Activated B cell treated with CpG ODN at 0.5 μM for 24 hours (primary cell): Measurements from ENCODE around the gene PTPRT. TPM values are rescaled to one million over a fixed set of nuclear protein-coding genes. Genes with fewer than 3 reads are reported as not detected.

Source experiments
- ATAC-seq: fragments of 200-7000 bp; cut with Tn5 transposase; one replicate; pipeline ENCODE4 v1.10.0; 2021; ENCODE audit warnings: low read depth, mild to moderate bottlenecking, moderate library complexity
- CTCF ChIA-PET: fragments of 350-600 bp; sonication (Branson Sonifier 250); formaldehyde crosslinking; loops from one replicate; lab custom pipeline; 2021; ENCODE audit warnings: antibody characterized with exemption; lab: Charles Lee
- POLR2A ChIA-PET: fragments of 350-600 bp; sonication (Branson Sonifier 250); formaldehyde crosslinking; loops from one replicate; lab custom pipeline; 2021; ENCODE audit warnings: antibody characterized with exemption; lab: Charles Lee
- DNase-seq: peaks from one replicate; pipeline ENCODE4 v3.0.0; 2022
- H3K27ac Mint-ChIP-seq: one replicate; pipeline ENCODE4 v1.8.0; 2020; ENCODE audit warnings: mixed read lengths
- H3K27me3 Mint-ChIP-seq: one replicate; pipeline ENCODE4 v1.8.0; 2021; ENCODE audit warnings: mixed read lengths
- H3K36me3 Mint-ChIP-seq: one replicate; pipeline ENCODE4 v1.8.0; 2021; ENCODE audit warnings: low read depth, mixed read lengths
- H3K4me1 Mint-ChIP-seq: one replicate; pipeline ENCODE4 v1.8.0; 2021; ENCODE audit warnings: mixed read lengths
- H3K4me3 Mint-ChIP-seq: one replicate; pipeline ENCODE4 v1.8.0; 2020; ENCODE audit warnings: mild to moderate bottlenecking, mixed read lengths
- H3K9me3 Mint-ChIP-seq: one replicate; pipeline ENCODE4 v1.8.0; 2020; ENCODE audit warnings: mixed read lengths
- CTCF ChIP-seq: fragments of 200-600 bp; IDR thresholded peaks from one replicate; pipeline ENCODE4 v1.8.0; 2022; ENCODE audit warnings: antibody characterized with exemption, mild to moderate bottlenecking
- intact Hi-C: fragments of 100-400 bp; cut with micrococcal nuclease; formaldehyde crosslinking; loops from one replicate; pipeline ENCODE4 v1.15.1; 2024
- total RNA-seq: library from RNA; stranded (reverse); gene quantifications from 2 replicates; pipeline ENCODE4 v1.2.3, GENCODE V29; 2022

The PTPRT gene
- total RNA-seq, 1 donor from 2014 or later, result not detected

- TF ChIP-seq CTCF, result no peak
- Mint-ChIP-seq H3K27ac (no peak overlapping the region), H3K4me1 (no peaks in the 10 kb centered on the region), H3K36me3 (no peaks in the 10 kb centered on the region), H3K27me3 (no peaks in the 10 kb centered on the region), H3K9me3 (no peaks in the 10 kb centered on the region), H3K4me3 (no peak overlapping the region)
- ChIA-PET CTCF (no interaction called here), POLR2A (no interaction called here)
- DNase-seq, result no peak
- no peak for ATAC-seq
- intact Hi-C loops, result no loop called here
These were observed 787.3 kb downstream of the PTPRT start for GRCh38 chr20:42402455-42402854.

- POLR2A ChIA-PET, result no interaction called here
- ATAC-seq, result no peak
These were observed 788.1 kb downstream of the PTPRT start for GRCh38 chr20:42401613-42402012.

GRCh38 chr20:42399802-42400201 lies 789.9 kb downstream of the PTPRT start:
- H3K9me3 Mint-ChIP-seq, result no peaks in the 10 kb centered on the region
- DNase-seq (no peak), ATAC-seq (no peak)
- CTCF ChIA-PET, result no interaction called here
- POLR2A ChIA-PET, result no interaction called here
- TF ChIP-seq CTCF, result no peak
- H3K27me3 Mint-ChIP-seq, result no peaks in the 10 kb centered on the region
- H3K36me3 Mint-ChIP-seq, result no peaks in the 10 kb centered on the region
- intact Hi-C loops, result no loop called here
- H3K4me3 Mint-ChIP-seq, result no peak overlapping the region
- H3K4me1 Mint-ChIP-seq, result no peaks in the 10 kb centered on the region
- H3K27ac Mint-ChIP-seq, result no peak overlapping the region

More at GRCh38 chr20:42401613-42402012, 788.1 kb downstream of the PTPRT start:
- Mint-ChIP-seq H3K27ac (no peak overlapping the region), H3K4me3 (no peak overlapping the region), H3K4me1 (no peaks in the 10 kb centered on the region), H3K9me3 (no peaks in the 10 kb centered on the region), H3K27me3 (no peaks in the 10 kb centered on the region), H3K36me3 (no peaks in the 10 kb centered on the region)
- intact Hi-C loops, result no loop called here
- TF ChIP-seq CTCF, result no peak
- DNase-seq, result no peak
- CTCF ChIA-PET, result no interaction called here

GRCh38 chr20:42392442-42392841 lies 797.3 kb downstream of the PTPRT start:
- DNase-seq, result no peak
- Mint-ChIP-seq H3K27ac (no peak overlapping the region), H3K4me1 (no peaks in the 10 kb centered on the region), H3K4me3 (no peak overlapping the region), H3K36me3 (no peaks in the 10 kb centered on the region), H3K9me3 (peaks cover 3% of the 10 kb centered on the region), H3K27me3 (no peaks in the 10 kb centered on the region)
- POLR2A ChIA-PET, result no interaction called here
- TF ChIP-seq CTCF, result no peak
- ATAC-seq, result no peak
- intact Hi-C loops, result no loop called here
- CTCF ChIA-PET, result no interaction called here

- H3K27me3 Mint-ChIP-seq, result no peaks in the 10 kb centered on the region
- H3K27ac Mint-ChIP-seq, result no peak overlapping the region
- no peak overlapping the region for H3K4me3 Mint-ChIP-seq
- no peak for TF ChIP-seq CTCF
- DNase-seq (no peak), ATAC-seq (no peak)
- ChIA-PET POLR2A (no interaction called here), CTCF (no interaction called here)
- intact Hi-C loops, result no loop called here
- no peaks in the 10 kb centered on the region for H3K4me1 Mint-ChIP-seq
- H3K9me3 Mint-ChIP-seq, result peaks cover 3% of the 10 kb centered on the region
- no peaks in the 10 kb centered on the region for H3K36me3 Mint-ChIP-seq
These were observed 797.9 kb downstream of the PTPRT start for GRCh38 chr20:42391807-42392206.
